ENCODE data around the gene TMTC4. TPM values are rescaled to one million over a fixed set of nuclear protein-coding genes. Genes with fewer than 3 reads are reported as not detected.

TMTC4 gene, protein sequence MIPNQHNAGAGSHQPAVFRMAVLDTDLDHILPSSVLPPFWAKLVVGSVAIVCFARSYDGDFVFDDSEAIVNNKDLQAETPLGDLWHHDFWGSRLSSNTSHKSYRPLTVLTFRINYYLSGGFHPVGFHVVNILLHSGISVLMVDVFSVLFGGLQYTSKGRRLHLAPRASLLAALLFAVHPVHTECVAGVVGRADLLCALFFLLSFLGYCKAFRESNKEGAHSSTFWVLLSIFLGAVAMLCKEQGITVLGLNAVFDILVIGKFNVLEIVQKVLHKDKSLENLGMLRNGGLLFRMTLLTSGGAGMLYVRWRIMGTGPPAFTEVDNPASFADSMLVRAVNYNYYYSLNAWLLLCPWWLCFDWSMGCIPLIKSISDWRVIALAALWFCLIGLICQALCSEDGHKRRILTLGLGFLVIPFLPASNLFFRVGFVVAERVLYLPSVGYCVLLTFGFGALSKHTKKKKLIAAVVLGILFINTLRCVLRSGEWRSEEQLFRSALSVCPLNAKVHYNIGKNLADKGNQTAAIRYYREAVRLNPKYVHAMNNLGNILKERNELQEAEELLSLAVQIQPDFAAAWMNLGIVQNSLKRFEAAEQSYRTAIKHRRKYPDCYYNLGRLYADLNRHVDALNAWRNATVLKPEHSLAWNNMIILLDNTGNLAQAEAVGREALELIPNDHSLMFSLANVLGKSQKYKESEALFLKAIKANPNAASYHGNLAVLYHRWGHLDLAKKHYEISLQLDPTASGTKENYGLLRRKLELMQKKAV
- 10.9 TPM for total RNA-seq
- long read RNA-seq, transcript TMTC4-202 (19 exons, 3,602 nt): major isoform, 5 of 18 reads
- long read RNA-seq, partial matches to known transcripts: 5 of 18 reads
- long read RNA-seq, other reads (novel, unspliced or antisense): 7 of 18 reads

DNA sequence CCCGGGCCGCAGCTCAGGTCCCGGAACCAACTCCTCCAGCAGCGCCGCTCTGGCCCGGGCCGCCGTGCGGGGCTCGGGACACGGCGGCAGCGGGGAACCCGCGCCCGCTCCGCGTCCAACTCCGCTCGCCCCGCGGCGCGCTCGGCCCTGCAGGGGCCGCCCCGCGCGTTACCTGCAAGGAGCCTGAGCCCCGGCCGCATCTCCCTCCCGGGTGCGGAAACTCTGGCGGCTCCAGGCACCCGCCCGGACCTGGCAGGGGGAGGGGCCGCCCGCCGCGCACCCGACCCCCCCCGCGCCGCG, at the start of gene TMTC4:
Gene TMTC4, minus strand, starts transcription at position 224 of the 300 bp plus-strand sequence. CDS start 4,433 bp downstream, outside the sequence.
- intact Hi-C loops (cut with DNase I): no loop called here
- ATAC-seq: no peak

DNA sequence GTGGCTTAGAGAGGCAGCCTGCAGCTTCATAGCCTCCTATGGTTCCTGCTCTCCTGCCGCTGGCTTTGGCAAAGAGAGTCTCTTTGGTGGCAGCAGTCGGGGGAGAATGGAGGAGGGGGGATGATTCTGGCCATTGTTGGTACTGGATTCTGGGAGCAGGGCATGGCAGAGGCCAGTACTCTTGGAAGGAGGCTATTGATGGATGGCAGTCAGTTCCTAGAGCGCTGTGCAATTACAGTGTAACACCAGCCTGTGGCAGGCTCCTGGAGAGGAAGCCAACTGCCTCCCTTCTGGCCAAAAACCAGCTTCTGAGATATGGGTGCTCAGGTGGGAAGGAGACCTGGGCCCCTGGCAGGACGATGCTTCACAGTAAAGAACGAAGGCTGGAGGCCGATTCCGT, 47.9 kb upstream of the TMTC4 start:
- H3K4me1 ChIP-seq: no peaks in the 10 kb centered on the region
- TF ChIP-seq, protein P1, sequence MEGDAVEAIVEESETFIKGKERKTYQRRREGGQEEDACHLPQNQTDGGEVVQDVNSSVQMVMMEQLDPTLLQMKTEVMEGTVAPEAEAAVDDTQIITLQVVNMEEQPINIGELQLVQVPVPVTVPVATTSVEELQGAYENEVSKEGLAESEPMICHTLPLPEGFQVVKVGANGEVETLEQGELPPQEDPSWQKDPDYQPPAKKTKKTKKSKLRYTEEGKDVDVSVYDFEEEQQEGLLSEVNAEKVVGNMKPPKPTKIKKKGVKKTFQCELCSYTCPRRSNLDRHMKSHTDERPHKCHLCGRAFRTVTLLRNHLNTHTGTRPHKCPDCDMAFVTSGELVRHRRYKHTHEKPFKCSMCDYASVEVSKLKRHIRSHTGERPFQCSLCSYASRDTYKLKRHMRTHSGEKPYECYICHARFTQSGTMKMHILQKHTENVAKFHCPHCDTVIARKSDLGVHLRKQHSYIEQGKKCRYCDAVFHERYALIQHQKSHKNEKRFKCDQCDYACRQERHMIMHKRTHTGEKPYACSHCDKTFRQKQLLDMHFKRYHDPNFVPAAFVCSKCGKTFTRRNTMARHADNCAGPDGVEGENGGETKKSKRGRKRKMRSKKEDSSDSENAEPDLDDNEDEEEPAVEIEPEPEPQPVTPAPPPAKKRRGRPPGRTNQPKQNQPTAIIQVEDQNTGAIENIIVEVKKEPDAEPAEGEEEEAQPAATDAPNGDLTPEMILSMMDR (IDR thresholded peaks at IDR 0.05): no peak
- intact Hi-C loops (cut with DNase I): no loop called here
- no peak overlapping the region for H3K27ac ChIP-seq
- no peaks in the 10 kb centered on the region for H3K27me3 ChIP-seq (ENCODE audit: low read depth)
- H3K9me3 ChIP-seq: no peaks in the 10 kb centered on the region
- DNase-seq: no peak
- no peak for ATAC-seq
- H3K36me3 ChIP-seq: no peaks in the 10 kb centered on the region
- no peak overlapping the region for H3K4me3 ChIP-seq

More for the DNA sequence above, at the start of gene TMTC4:
- TF ChIP-seq, protein P1 (IDR thresholded peaks at IDR 0.05): no peak
- peaks cover 10% of the 10 kb centered on the region for H3K36me3 ChIP-seq
- H3K9me3 ChIP-seq: no peaks in the 10 kb centered on the region
- peak within 1 kb of the TSS; percentile 94 for H3K4me3 ChIP-seq
- peaks cover 17% of the 10 kb centered on the region for H3K4me1 ChIP-seq
- no peaks in the 10 kb centered on the region for H3K27me3 ChIP-seq (ENCODE audit: low read depth)
- no peak for DNase-seq
- peak within 1 kb of the TSS; percentile 85 for H3K27ac ChIP-seq

DNA sequence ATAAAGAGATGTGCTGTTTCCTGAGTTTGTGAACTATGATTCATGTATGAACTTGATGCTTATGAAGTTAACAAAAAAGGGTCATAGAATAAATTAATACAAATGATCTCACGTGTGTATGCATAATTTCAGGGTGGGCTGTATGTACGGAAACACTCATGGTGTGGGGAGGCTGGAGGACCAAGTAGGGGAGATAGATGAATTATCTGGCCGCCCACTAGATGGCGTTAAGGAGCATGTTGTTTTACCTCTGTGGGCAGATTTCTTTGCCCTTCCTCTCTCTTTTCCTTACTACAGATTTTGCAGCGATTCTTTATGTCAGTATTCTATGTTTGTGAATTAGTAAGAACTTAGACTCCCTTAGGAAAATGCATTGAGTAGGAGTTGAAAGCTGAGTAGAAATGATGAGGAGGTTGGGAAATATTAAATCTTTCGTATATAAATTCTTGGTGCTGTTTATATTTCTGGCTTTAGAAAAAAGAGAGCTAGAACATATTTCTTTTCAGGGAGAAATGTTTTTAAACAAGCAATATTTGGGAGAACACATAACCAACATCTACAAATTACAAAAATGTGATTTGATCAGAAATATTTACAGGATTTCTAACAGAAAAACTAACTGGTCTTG, 47.4 kb upstream of the TMTC4 start:
- Histone ChIP-seq H3K27ac (no peak overlapping the region), H3K9me3 (no peaks in the 10 kb centered on the region), H3K36me3 (no peaks in the 10 kb centered on the region), H3K4me3 (no peak overlapping the region), H3K4me1 (no peaks in the 10 kb centered on the region), H3K27me3 (ENCODE audit: low read depth) (no peaks in the 10 kb centered on the region)
- TF ChIP-seq, protein P1 (IDR thresholded peaks at IDR 0.05): peak; percentile 65
- DNase-seq (no peak), ATAC-seq (peak; percentile 69 to 82)
- intact Hi-C loops (cut with DNase I): no loop called here

DNA sequence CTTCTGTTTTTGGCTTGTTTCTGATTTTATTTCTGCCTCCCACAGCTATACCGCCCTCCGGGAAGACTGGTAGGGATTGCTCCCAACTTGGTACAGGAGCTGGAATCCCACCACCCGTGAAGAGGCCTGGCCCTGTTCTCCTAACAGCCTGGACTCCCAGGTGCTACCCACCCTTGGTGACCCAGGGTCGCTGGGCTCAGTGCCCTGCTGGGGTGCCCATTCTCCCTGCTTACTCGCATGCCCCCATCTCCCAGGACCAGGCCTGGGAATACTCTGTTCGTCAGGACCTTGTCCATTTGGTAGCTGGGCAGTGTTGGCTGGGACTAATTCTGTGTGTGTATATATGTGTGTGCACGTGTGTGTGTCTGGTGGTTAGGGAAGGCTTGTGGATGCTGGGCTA, 41.0 kb upstream of the TMTC4 start:
- Histone ChIP-seq H3K4me1 (no peaks in the 10 kb centered on the region), H3K27me3 (ENCODE audit: low read depth) (no peaks in the 10 kb centered on the region), H3K36me3 (no peaks in the 10 kb centered on the region), H3K27ac (no peak overlapping the region), H3K9me3 (no peaks in the 10 kb centered on the region), H3K4me3 (no peak overlapping the region)
- intact Hi-C loops (cut with DNase I): no loop called here
- no peak for ATAC-seq
- no peak for DNase-seq
- TF ChIP-seq, protein P1 (IDR thresholded peaks at IDR 0.05): no peak

DNA sequence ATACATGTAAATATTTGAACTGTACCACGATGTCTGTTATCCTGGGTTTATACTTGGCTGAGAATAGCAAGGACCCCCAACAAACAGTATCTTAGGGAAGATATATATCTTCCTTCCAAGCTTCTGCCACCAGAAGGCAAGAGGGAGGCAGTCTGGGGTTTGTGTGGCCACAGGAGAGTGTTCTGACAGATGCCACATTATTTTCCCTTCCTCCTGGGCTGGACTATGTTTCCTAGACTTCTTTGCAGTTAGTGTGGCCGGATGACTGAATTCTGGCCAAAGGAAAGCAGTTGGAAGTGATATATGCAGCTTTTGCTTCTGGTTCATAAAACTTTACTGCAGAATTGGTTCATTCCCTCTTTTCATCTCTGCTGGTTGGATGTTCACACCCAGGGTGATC, 39.9 kb upstream of the TMTC4 start:
- Histone ChIP-seq H3K36me3 (no peaks in the 10 kb centered on the region), H3K4me3 (no peak overlapping the region), H3K9me3 (no peaks in the 10 kb centered on the region), H3K27me3 (ENCODE audit: low read depth) (no peaks in the 10 kb centered on the region), H3K4me1 (no peaks in the 10 kb centered on the region), H3K27ac (no peak overlapping the region)
- TF ChIP-seq, protein P1 (IDR thresholded peaks at IDR 0.05): no peak
- no peak for DNase-seq
- intact Hi-C loops (cut with DNase I): no loop called here
- ATAC-seq: no peak
